Esophagus muscularis mucosa (tissue), 4 donors: ENCODE data around the gene CRACR2B. TPM values are rescaled to one million over a fixed set of nuclear protein-coding genes. Genes with fewer than 3 reads are reported as not detected.
A peak's percentile ranks its signal among the peaks of the same experiment; 100 is the strongest.

Source experiments
- DNase-seq: peaks from one replicate; pipeline ENCODE4 v3.0.0-alpha.2; 2017; ENCODE audit errors: extremely low spot score
- H3K27ac ChIP-seq, 4 donors: fragments of 200-600 bp; sonication (generic); replicated peaks in 1 of 4; 1 replicate in 3 of 4; 2 replicates in 1 of 4; pipeline ENCODE4 v1.5.1; 2016 to 2019; ENCODE audit warnings: mild to moderate bottlenecking in 1 of 4
- H3K27me3 ChIP-seq, 4 donors: fragments of 200-600 bp; sonication (generic); one replicate each; pipeline versions ENCODE4 v1.5.1 to v1.6.0; 2016 to 2019
- H3K36me3 ChIP-seq, 4 donors: fragments of 200-600 bp; sonication (generic); one replicate each; pipeline ENCODE4 v1.5.1; 2016 to 2019
- H3K4me1 ChIP-seq, 4 donors: fragments of 200-600 bp; sonication (generic); one replicate each; pipeline ENCODE4 v1.5.1; 2016 to 2019
- H3K4me3 ChIP-seq, 4 donors: fragments of 200-600 bp; sonication (generic); 1 replicate in 2 of 4; 2 replicates in 2 of 4; pipeline ENCODE4 v1.5.1; 2016 to 2019; ENCODE audit warnings: mild to moderate bottlenecking in 4 of 4, moderate library complexity in 1 of 4
- H3K9me3 ChIP-seq, 4 donors: fragments of 200-600 bp; sonication (generic); 1 replicate in 3 of 4; 2 replicates in 1 of 4; pipeline ENCODE4 v1.5.1; 2016 to 2019
- CTCF ChIP-seq, 3 experiments: fragments of 200-600 bp in 2 of 3; fragments of 450-650 bp in 1 of 3; sonication (generic) in 2 of 3; IDR thresholded peaks; one replicate each; pipeline ENCODE4 v1.5.1; 2017 to 2019; ENCODE audit warnings: antibody characterized with exemption in 3 of 3, mild to moderate bottlenecking in 2 of 3, moderate library complexity in 1 of 3
- EP300 ChIP-seq: sonication (generic); formaldehyde crosslinking; IDR thresholded peaks from one replicate; pipeline ENCODE4 v1.6.1; 2017; ENCODE audit warnings: antibody characterized with exemption
- POLR2A ChIP-seq: fragments of 450-650 bp; IDR thresholded peaks from one replicate; pipeline ENCODE4 v1.6.1; 2017; ENCODE audit warnings: antibody characterized with exemption, moderate library complexity, mild to moderate bottlenecking, low read depth
- POLR2AphosphoS5 ChIP-seq, 2 donors: sonication (generic); formaldehyde crosslinking; IDR thresholded peaks; one replicate each; pipeline ENCODE4 v1.6.1; 2017; ENCODE audit warnings: antibody characterized with exemption in 2 of 2
- WGBS: methylation state at CpG from one replicate; pipeline ENCODE4 v1.1.5; 2018; 5-methylcytosine and 5-hydroxymethylcytosine counted together
- intact Hi-C: fragments of 100-400 bp; cut with DNase I; formaldehyde crosslinking; loops from one replicate; pipeline ENCODE4 v1.15.1; 2023
- total RNA-seq, 4 donors: library from RNA; depleted of rRNA; stranded (reverse); fragments of >200 nt; gene quantifications; one replicate each; pipeline versions ENCODE4 v1.1.0 to v1.2.1, GENCODE V29; 2016

The CRACR2B gene
- total RNA-seq, 4 donors from 2014 or later = 5.3 to 8.4 (median 7.0) TPM

- Histone ChIP-seq H3K4me3 (peak overlapping the region in 1 of 4 donors; percentile 52), H3K36me3 (peaks cover 0 to 54% (median 22%) of the 10 kb centered on the region in 4 donors), H3K27me3 (peaks cover 0 to 17% (median 5%) of the 10 kb centered on the region in 4 donors), H3K27ac (no peak overlapping the region), H3K4me1 (peaks cover 43 to 95% (median 77%) of the 10 kb centered on the region in 4 donors), H3K9me3 (no peaks in the 10 kb centered on the region)
- TF ChIP-seq CTCF (IDR thresholded peaks at IDR 0.05) (no peak), POLR2AphosphoS5 (IDR thresholded peaks at IDR 0.05) (no peak), POLR2A (no peak)
- DNase-seq = no peak
- 63% methylated on average over 8 of the region's 28 CpGs for WGBS
- intact Hi-C loops = no loop called here
These were observed 23.4 kb downstream of the CRACR2B start for GRCh38 chr11:850775-851763.

GRCh38 chr11:852762-853161, 25.0 kb downstream of the CRACR2B start:
- H3K27me3 ChIP-seq = peaks cover 0 to 15% (median 5%) of the 10 kb centered on the region in 4 donors
- TF ChIP-seq POLR2AphosphoS5 (IDR thresholded peaks at IDR 0.05) (no peak), CTCF (IDR thresholded peaks at IDR 0.05) (no peak)
- no peak overlapping the region for H3K4me3 ChIP-seq
- no peaks in the 10 kb centered on the region for H3K9me3 ChIP-seq
- peaks cover 0 to 50% (median 14%) of the 10 kb centered on the region in 4 donors for H3K36me3 ChIP-seq
- intact Hi-C loops = no loop called here
- no peak for DNase-seq
- peak overlapping the region in 1 of 4 donors; percentile 11 for H3K27ac ChIP-seq
- peaks cover 42 to 89% (median 72%) of the 10 kb centered on the region in 4 donors for H3K4me1 ChIP-seq
- 61% methylated on average over 2 of the region's 15 CpGs for WGBS

GRCh38 chr11:853682-854448, 26.1 kb downstream of the CRACR2B start:
- DNase-seq = no peak
- H3K4me3 ChIP-seq = no peak overlapping the region
- WGBS = 91% methylated on average over 14 of the region's 27 CpGs
- intact Hi-C loops = no loop called here
- peaks cover 31 to 89% (median 66%) of the 10 kb centered on the region in 4 donors for H3K4me1 ChIP-seq
- peak overlapping the region in 1 of 4 donors; percentile 11 for H3K27ac ChIP-seq
- peaks cover 0 to 51% (median 13%) of the 10 kb centered on the region in 4 donors for H3K36me3 ChIP-seq
- no peaks in the 10 kb centered on the region for H3K9me3 ChIP-seq
- H3K27me3 ChIP-seq = peaks cover 0 to 6% (median 3%) of the 10 kb centered on the region in 4 donors
- no peak for TF ChIP-seq POLR2A
- no peak for TF ChIP-seq POLR2AphosphoS5 (IDR thresholded peaks at IDR 0.05)

GRCh38 chr11:854601-855329, 27.0 kb downstream of the CRACR2B start:
- intact Hi-C loops = no loop called here
- H3K36me3 ChIP-seq = peaks cover 0 to 51% (median 13%) of the 10 kb centered on the region in 4 donors
- H3K4me3 ChIP-seq = no peak overlapping the region
- peaks cover 30 to 91% (median 68%) of the 10 kb centered on the region in 4 donors for H3K4me1 ChIP-seq
- TF ChIP-seq EP300 = no peak
- no peak for TF ChIP-seq POLR2AphosphoS5 (IDR thresholded peaks at IDR 0.05)
- TF ChIP-seq CTCF (IDR thresholded peaks at IDR 0.05) = no peak
- TF ChIP-seq POLR2A = no peak
- no peak overlapping the region for H3K27ac ChIP-seq
- WGBS = 88% methylated on average over 18 of the region's 20 CpGs
- no peaks in the 10 kb centered on the region for H3K9me3 ChIP-seq
- no peak for DNase-seq
- no peaks in the 10 kb centered on the region for H3K27me3 ChIP-seq
